WI38 (cell line): ENCODE data around the gene ARHGEF2.

Source experiments
- H3K4me3 ChIP-seq: 2 replicates; pipeline ENCODE4 v1.5.1; 2011; ENCODE audit warnings: low read depth, mild to moderate bottlenecking, control low read depth, low read length
- TF ChIP-seq, protein P1 (sequence below): IDR thresholded peaks from 2 replicates; pipeline ENCODE4 v1.5.1; 2012; ENCODE audit warnings: low read depth, mild to moderate bottlenecking, control low read depth, low read length

ARHGEF2 gene

GRCh38 chr1:155978325-155978972 lies at the start of gene ARHGEF2:
TSS of gene ARHGEF2 (minus strand) at chr1:155978547. CDS start at chr1:155978427, 120 bp downstream.
- H3K4me3 ChIP-seq: peak within 1 kb of the TSS; percentile 85
- TF ChIP-seq, protein P1, sequence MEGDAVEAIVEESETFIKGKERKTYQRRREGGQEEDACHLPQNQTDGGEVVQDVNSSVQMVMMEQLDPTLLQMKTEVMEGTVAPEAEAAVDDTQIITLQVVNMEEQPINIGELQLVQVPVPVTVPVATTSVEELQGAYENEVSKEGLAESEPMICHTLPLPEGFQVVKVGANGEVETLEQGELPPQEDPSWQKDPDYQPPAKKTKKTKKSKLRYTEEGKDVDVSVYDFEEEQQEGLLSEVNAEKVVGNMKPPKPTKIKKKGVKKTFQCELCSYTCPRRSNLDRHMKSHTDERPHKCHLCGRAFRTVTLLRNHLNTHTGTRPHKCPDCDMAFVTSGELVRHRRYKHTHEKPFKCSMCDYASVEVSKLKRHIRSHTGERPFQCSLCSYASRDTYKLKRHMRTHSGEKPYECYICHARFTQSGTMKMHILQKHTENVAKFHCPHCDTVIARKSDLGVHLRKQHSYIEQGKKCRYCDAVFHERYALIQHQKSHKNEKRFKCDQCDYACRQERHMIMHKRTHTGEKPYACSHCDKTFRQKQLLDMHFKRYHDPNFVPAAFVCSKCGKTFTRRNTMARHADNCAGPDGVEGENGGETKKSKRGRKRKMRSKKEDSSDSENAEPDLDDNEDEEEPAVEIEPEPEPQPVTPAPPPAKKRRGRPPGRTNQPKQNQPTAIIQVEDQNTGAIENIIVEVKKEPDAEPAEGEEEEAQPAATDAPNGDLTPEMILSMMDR: no peak

- TF ChIP-seq, protein P1: no peak
- no peak overlapping the region for H3K4me3 ChIP-seq
Measured at GRCh38 chr1:156026588-156026987, 48.2 kb upstream of the ARHGEF2 start.

- no peak overlapping the region for H3K4me3 ChIP-seq
Measured at GRCh38 chr1:156025876-156026275, 47.5 kb upstream of the ARHGEF2 start.

GRCh38 chr1:156024801-156025200 lies 46.5 kb upstream of the ARHGEF2 start:
- H3K4me3 ChIP-seq: no peak overlapping the region
- TF ChIP-seq, protein P1: no peak

More at GRCh38 chr1:156025876-156026275, 47.5 kb upstream of the ARHGEF2 start:
- TF ChIP-seq, protein P1: peak; percentile 31; the same call in 1 of the 2 replicates

DNA sequence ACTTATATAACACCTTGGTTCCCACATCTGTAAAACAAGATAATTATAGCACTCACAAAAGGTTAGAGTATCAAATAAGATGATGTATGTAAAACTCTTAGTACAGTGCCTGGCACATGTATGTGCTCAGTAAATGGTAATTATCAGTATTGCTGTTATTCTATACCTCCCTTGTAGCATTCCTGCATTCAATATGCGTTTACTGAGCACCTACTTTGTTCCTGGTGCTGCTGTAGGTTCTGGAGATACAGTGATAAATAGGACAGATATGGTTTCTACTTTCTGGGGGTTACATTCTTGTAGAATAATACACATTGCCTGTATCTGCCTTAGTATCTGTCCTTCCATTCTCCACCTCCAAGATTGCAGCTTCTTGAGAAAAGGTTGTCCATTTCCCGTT lies 43.6 kb upstream of the ARHGEF2 start:
- H3K4me3 ChIP-seq: no peak overlapping the region
- TF ChIP-seq, protein P1: no peak

DNA sequence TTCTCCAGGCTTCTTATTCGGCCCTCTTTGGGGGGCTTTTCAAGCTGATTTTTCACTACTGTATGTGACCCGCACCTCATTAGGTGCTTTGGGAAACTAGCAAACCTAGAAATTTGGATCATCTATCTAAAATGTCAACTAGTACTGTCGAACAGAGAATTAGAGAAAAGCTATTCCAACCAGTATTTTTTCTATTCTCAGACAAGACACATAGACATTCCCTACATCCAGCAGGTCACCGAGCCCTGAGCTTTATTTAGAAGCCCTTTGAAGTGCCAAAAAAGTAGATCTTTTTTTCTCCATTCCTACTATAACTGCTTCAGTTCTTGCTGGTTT lies 42.7 kb upstream of the ARHGEF2 start:
- TF ChIP-seq, protein P1: no peak
- H3K4me3 ChIP-seq: peak overlapping the region; percentile 90

GRCh38 chr1:156020293-156021092 lies 42.1 kb upstream of the ARHGEF2 start, which contains the start of gene SSR2:
TSS of gene SSR2 (minus strand) at chr1:156020951. CDS start at chr1:156020167, 784 bp downstream.
- H3K4me3 ChIP-seq: peak within 1 kb of the TSS; percentile 90
- TF ChIP-seq, protein P1: no peak
